Measurements from ENCODE around the gene JMJD4.

The JMJD4 gene

DNA sequence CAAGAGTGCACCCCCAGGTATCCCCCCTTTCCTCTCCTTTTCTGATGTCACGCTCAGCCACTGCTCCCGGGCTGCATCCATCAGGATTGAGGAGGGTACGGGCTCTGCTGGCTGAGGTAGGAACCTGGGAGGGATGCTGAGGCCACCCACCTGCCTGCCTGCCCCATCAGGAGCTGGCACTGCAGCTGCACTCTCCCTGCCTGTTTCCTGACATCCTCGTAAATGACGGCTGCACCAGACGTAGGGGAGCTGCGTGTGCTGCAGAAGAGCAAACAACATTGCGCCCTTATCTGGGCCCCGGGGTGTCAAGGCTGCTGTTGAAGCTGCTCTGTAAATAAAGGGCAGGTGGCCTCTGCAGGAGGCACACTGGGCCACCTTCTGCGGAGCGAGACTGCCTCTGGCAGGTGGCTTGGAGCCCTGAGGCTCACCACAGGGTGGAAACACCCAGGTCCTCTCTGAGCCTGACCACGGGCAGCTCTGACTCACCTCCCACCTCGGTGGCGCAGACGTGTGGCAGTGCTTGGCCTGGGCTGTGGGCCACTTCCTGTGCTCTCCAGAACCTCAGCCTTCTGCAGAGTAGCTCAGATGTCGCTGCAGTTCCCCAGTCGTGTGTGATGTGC, 31.0 kb upstream of the JMJD4 start:
- peaks cover 18% of the 10 kb centered on the region; the same call in 1 of the 2 replicates for H3K36me3 ChIP-seq (ENCODE audit: insufficient read depth, low read length)
- H3K9ac ChIP-seq (ENCODE audit: insufficient read length) = no peak overlapping the region
- H3K9me3 ChIP-seq (ENCODE audit: low read depth, low read length) = no peaks in the 10 kb centered on the region

DNA sequence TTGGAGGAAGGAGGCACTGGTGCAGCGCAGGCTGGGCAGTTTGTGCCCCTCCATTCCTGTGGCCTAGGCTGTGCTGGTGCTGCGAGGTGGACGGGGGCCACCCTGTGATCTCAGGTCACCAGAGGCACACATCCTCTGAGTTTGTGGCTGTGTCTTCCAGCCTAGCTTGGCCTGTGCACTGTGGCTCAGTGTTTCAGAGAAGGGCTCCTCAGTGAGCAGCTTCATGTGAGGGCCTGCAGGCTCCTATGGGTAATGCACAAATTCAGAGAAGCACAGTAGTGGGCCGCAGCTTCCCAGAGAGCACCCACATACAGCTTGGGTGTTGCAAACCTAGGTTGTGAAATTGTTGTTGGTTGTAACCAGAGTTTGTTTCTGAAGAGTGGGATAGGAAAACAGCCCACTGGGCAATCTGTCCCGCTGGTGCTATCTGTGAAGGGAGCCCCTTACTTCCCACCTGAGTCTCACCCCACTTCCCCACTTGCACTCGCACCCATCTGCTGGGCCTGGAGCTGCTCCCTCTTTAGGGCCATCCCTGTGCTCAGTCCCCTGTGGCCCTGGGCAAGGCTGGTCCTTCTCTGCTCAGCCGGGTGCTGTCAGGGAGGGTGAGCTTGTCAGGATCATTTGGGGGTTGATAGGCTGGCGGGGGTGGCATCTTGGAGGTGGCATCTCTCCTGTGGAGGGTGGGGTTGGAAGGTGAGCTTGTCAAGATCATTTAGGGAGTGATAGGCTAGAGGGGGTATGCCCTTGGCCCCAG, 30.3 kb upstream of the JMJD4 start:
- H3K9me3 ChIP-seq (ENCODE audit: low read depth, low read length) = no peaks in the 10 kb centered on the region

More for the DNA sequence above, 31.0 kb upstream of the JMJD4 start:
- no peak for DNase-seq (ENCODE audit: low read depth, low spot score)
- Histone ChIP-seq H3K4me3 (no peak overlapping the region), H3K27ac (no peak overlapping the region)
- no peak for TF ChIP-seq EZH2 (IDR thresholded peaks at IDR 0.05)
- TF ChIP-seq FOXP2 (optimal IDR thresholded peaks at IDR 0.05; ENCODE audit: control extremely low read depth, extremely low read length, insufficient read depth) = no peak
- no peak for TF ChIP-seq POLR2AphosphoS5 (IDR thresholded peaks at IDR 0.05; ENCODE audit: borderline replicate concordance, low read depth, low read length)

DNA sequence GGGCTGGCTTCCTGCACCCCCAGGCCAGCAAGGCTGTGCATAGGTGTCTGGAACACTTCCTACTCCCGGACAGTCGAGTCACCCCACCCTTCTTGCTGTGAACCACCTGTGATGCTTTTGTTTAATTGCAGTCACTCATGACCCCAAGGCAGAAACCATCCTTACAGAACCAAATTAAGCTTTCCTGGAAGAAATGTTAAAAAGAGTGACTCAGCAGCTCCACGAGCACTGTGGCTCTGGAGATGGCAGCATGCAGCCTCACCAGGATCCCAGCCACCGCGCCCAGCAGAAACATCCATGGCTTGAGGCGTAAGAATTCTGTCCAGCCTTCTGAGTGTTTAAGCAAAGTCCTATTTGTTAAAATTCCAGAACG, 28.9 kb upstream of the JMJD4 start:
- no peak overlapping the region for H3K27ac ChIP-seq
- no peak for TF ChIP-seq POLR2AphosphoS5 (IDR thresholded peaks at IDR 0.05; ENCODE audit: borderline replicate concordance, low read depth, low read length)
- no peak for TF ChIP-seq EZH2 (IDR thresholded peaks at IDR 0.05)
- TF ChIP-seq FOXP2 (optimal IDR thresholded peaks at IDR 0.05; ENCODE audit: control extremely low read depth, extremely low read length, insufficient read depth) = no peak
- no peak overlapping the region for H3K9ac ChIP-seq (ENCODE audit: insufficient read length)

More for the DNA sequence above, 30.3 kb upstream of the JMJD4 start:
- no peak overlapping the region for H3K4me3 ChIP-seq
- DNase-seq (ENCODE audit: low read depth, low spot score) = no peak
- no peak overlapping the region for H3K9ac ChIP-seq (ENCODE audit: insufficient read length)
- TF ChIP-seq EZH2 (IDR thresholded peaks at IDR 0.05) = no peak
- no peak for TF ChIP-seq POLR2AphosphoS5 (IDR thresholded peaks at IDR 0.05; ENCODE audit: borderline replicate concordance, low read depth, low read length)
- no peak for TF ChIP-seq FOXP2 (optimal IDR thresholded peaks at IDR 0.05; ENCODE audit: control extremely low read depth, extremely low read length, insufficient read depth)
- H3K27ac ChIP-seq = no peak overlapping the region
- peaks cover 18% of the 10 kb centered on the region; the same call in 1 of the 2 replicates for H3K36me3 ChIP-seq (ENCODE audit: insufficient read depth, low read length)

DNA sequence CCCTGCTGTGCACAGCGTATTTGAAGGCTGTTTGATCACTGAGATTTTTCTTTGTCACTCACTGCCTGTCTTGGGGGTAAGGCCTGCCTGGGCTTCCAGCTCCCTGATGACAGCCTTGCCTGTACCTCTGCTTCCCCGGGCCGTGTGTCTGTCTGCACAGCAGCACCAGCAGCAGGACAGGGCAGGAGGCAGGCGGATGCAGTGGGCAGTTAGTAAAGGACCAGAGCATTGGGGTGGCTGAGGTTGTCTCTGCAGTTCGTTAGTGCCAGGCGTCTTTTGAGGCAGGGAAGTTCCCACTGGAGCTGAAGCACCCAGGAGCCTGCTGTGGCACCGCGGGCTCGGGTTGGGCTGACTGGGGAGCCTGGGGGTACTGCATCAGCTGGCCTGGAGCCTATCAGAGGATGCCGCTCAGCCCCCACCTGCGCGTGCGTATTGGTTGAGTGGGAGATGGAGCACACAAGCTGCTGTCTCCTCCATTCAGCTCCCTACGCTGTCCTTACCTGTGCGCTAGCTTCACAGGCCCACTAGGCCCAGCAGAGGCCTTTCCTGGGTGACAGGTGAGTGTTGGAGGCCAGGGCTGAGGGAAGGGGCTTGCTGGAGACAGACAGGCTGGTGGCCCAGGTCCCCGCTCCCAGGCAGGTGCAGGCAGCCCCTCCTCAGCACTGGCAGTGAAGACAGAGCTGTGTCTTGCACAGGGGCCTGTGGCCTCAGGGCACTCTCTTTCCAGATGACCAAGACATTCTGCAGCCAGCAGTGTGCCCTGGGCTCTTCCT, 28.3 kb upstream of the JMJD4 start:
- H3K27ac ChIP-seq = no peak overlapping the region
- peaks cover 26% of the 10 kb centered on the region; the same call in 1 of the 2 replicates for H3K36me3 ChIP-seq (ENCODE audit: insufficient read depth, low read length)
- H3K9me3 ChIP-seq (ENCODE audit: low read depth, low read length) = no peaks in the 10 kb centered on the region
- DNase-seq (ENCODE audit: low read depth, low spot score) = no peak
- H3K4me3 ChIP-seq = no peak overlapping the region
- H3K9ac ChIP-seq (ENCODE audit: insufficient read length) = no peak overlapping the region
- TF ChIP-seq EZH2 (IDR thresholded peaks at IDR 0.05) (no peak), FOXP2 (optimal IDR thresholded peaks at IDR 0.05; ENCODE audit: control extremely low read depth, extremely low read length, insufficient read depth) (no peak), POLR2AphosphoS5 (IDR thresholded peaks at IDR 0.05; ENCODE audit: borderline replicate concordance, low read depth, low read length) (no peak)

More for the DNA sequence above, 28.9 kb upstream of the JMJD4 start:
- Histone ChIP-seq H3K4me3 (no peak overlapping the region), H3K36me3 (ENCODE audit: insufficient read depth, low read length) (peaks cover 29% of the 10 kb centered on the region; the same call in 1 of the 2 replicates), H3K9me3 (ENCODE audit: low read depth, low read length) (no peaks in the 10 kb centered on the region)
- DNase-seq (ENCODE audit: low read depth, low spot score) = no peak

DNA sequence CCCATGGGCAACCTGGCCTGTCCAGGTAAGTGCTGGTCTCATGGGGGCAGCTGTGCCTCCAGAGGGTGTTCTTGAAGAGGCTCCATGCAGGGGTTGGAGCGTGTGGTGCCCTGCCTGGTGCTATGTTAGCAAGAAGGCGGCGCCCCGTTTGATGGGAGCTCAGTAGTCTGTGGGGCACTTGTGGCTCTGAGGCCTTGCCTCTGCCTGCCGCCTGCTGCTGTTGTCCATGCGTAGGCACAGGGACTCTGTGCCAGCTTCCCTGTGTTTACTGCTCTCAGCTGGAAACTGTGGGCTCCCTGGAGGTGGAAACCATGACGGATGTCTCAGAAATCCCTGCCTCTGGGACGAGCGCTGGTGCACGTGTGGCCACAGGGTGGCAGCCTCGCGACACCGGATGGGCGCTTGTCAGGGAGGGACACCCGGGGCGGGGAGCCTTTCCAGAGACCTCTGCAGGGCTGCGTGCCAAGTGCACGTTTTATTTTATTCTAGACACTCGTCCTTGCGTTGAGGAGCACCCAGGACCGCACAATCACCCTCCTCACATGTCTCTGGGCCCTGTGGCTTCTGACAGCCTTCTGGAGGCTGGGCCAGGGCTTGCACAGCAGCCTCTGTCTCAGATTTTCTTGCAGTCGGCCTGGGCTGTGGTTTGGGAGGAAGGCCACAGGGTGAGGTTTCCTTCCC, 27.3 kb upstream of the JMJD4 start:
- no peak overlapping the region for H3K4me3 ChIP-seq
- TF ChIP-seq POLR2AphosphoS5 (IDR thresholded peaks at IDR 0.05; ENCODE audit: borderline replicate concordance, low read depth, low read length) (no peak), EZH2 (IDR thresholded peaks at IDR 0.05) (no peak), FOXP2 (optimal IDR thresholded peaks at IDR 0.05; ENCODE audit: control extremely low read depth, extremely low read length, insufficient read depth) (no peak)
- DNase-seq (ENCODE audit: low read depth, low spot score) = peak; percentile 18
- H3K36me3 ChIP-seq (ENCODE audit: insufficient read depth, low read length) = peaks cover 24% of the 10 kb centered on the region; the same call in 1 of the 2 replicates
- H3K9ac ChIP-seq (ENCODE audit: insufficient read length) = no peak overlapping the region
- H3K9me3 ChIP-seq (ENCODE audit: low read depth, low read length) = no peaks in the 10 kb centered on the region
- no peak overlapping the region for H3K27ac ChIP-seq

DNA sequence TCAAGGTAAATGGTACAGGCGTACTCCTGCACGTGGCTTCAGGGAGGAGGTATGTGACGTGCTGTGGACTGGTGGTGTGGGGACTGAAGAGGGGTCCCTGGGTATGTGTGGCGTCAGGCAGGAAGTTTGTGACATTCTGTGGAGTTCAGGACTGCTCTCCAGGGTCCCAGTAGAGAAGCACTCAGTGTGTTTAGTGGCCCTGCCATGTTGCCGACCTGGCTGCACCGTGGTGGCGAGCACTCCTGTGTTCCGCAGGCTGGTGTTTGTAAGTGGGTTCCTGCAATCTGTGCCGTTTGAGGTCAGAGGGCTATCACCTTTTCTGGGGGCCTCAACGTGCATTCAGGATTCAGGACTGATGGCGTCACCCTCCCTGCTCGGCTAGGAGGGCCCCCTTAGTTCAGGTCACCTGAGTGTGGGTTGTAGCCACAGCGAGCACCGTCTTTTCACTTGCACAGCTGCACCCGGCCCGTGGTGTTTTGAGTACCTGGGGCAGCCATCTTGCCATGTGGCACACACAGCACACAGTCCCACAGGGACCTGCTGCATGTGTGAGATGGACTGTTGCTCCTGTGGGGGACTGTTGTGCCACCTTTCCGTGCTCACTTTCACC, 26.6 kb upstream of the JMJD4 start:
- no peak for DNase-seq (ENCODE audit: low read depth, low spot score)
- H3K9ac ChIP-seq (ENCODE audit: insufficient read length) = no peak overlapping the region
- TF ChIP-seq POLR2AphosphoS5 (IDR thresholded peaks at IDR 0.05; ENCODE audit: borderline replicate concordance, low read depth, low read length) = no peak
- TF ChIP-seq FOXP2 (optimal IDR thresholded peaks at IDR 0.05; ENCODE audit: control extremely low read depth, extremely low read length, insufficient read depth) = no peak
- TF ChIP-seq EZH2 (IDR thresholded peaks at IDR 0.05) = no peak
- H3K9me3 ChIP-seq (ENCODE audit: low read depth, low read length) = no peaks in the 10 kb centered on the region
- H3K36me3 ChIP-seq (ENCODE audit: insufficient read depth, low read length) = peaks cover 20% of the 10 kb centered on the region; the same call in 1 of the 2 replicates
- H3K27ac ChIP-seq = no peak overlapping the region
- H3K4me3 ChIP-seq = no peak overlapping the region

DNA sequence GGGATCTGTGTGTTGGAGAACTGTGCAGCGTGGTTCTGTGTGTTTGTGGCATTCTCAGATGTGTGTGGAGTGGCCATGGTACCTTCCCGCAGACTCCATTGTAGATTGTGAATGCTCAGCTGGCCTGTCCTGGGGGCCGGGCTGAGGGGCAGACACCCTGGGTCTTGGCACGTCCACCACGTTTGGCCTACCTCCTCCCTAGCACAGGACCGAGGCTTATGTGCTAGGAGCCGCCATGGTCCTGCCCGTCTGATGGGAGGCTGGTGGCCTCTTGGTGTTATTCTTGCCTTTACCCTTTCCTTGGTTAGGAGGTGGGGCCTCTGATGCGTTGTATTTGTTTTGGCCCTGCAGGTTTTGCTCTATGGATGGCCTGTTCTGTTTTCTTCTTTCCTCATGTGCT, 25.3 kb upstream of the JMJD4 start:
- DNase-seq (ENCODE audit: low read depth, low spot score) = no peak
- H3K27ac ChIP-seq = no peak overlapping the region
- H3K9me3 ChIP-seq (ENCODE audit: low read depth, low read length) = no peaks in the 10 kb centered on the region
- no peak overlapping the region for H3K4me3 ChIP-seq
- H3K36me3 ChIP-seq (ENCODE audit: insufficient read depth, low read length) = peaks cover 20% of the 10 kb centered on the region; the same call in 1 of the 2 replicates
- TF ChIP-seq FOXP2 (optimal IDR thresholded peaks at IDR 0.05; ENCODE audit: control extremely low read depth, extremely low read length, insufficient read depth) (no peak), EZH2 (IDR thresholded peaks at IDR 0.05) (no peak), POLR2AphosphoS5 (IDR thresholded peaks at IDR 0.05; ENCODE audit: borderline replicate concordance, low read depth, low read length) (no peak)
- no peak overlapping the region for H3K9ac ChIP-seq (ENCODE audit: insufficient read length)

All from SK-N-MC (cell line).